SHP77 (cell line): Measurements from ENCODE around the gene PTPN13.
"Not testable (repeated sequence)": the region's sequence is repeated elsewhere in the genome, so short reads cannot be mapped to it uniquely, and the experiment has no call there.

Experiments used
- DNase-seq, 2 experiments: peaks; one replicate each; lab custom pipeline; 2025; lab: John Stamatoyannopoulos, UW

PTPN13 gene

DNA sequence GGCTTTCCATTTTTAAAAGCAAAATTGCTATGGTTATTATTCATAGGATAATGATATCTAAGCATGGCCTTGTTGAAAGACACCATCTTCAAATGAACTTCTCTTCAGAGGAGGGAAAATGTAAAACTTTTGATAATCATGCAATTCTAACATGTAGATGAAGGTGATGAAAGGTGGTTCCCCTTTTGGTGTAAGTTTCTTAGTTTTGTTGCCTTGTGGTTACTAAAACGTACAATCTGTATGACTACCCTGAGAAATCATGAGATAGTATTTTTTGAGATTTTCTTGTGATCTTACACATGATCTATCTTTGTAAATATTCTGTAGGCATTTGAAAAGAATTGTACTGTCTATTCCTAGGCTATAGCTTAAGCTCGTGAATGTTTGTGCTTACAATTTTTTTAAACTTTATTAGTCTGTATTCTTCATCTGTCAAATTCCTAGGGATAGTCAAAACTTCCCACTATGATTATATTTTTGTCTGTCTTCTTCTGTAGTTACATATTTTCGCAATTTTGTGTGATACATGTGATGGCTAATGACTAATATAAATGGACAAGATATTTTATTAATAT is 47.5 kb downstream of the PTPN13 start:
- no peak for DNase-seq

DNA sequence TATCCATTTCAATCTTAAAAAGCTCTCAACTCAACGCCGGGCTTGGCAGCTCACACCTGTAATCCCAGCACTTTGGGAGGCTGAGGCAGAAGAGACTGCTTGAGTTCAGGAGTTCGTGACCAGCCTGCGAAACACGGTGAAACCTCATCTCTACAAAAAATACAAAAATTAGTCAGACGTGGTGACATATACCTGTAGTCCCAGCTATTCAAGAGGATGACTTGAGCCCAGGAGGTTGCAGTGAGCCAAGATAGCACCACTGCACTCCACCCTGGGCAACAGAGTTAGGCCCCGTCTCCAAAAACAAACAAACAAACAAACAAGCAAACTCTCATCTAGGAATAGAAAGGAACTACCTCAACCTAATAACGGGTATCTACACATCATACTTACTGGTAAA is 50.8 kb downstream of the PTPN13 start:
- no peak for DNase-seq

DNA sequence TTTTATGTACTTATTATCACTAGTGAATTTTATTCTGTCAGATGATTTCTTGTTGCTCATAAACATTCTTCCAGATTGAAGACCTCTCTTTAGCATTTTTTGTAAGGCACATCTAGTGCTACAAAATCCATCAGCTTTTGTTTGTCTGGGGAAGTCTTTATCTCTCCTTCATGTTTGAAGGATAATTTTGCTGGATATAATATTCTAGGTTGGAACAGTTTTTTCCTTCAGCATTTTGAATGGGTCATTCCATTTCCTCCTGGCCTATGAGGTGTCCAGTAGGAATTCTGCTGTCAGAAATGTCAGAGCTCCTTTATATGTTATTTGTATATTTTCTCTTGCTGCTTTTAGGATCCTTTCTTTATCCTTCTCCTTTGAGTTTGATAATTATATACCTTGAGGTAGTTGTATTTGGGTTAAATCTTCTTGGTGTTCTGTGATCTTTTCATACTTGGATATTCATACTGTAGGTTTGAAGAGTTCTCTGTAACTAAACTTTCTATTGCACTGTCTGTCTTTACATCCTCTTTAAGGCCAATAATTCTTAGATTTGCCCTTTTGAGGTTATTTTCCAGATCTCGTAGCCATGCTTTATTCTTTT is 58.3 kb downstream of the PTPN13 start:
- DNase-seq: no peak

DNA sequence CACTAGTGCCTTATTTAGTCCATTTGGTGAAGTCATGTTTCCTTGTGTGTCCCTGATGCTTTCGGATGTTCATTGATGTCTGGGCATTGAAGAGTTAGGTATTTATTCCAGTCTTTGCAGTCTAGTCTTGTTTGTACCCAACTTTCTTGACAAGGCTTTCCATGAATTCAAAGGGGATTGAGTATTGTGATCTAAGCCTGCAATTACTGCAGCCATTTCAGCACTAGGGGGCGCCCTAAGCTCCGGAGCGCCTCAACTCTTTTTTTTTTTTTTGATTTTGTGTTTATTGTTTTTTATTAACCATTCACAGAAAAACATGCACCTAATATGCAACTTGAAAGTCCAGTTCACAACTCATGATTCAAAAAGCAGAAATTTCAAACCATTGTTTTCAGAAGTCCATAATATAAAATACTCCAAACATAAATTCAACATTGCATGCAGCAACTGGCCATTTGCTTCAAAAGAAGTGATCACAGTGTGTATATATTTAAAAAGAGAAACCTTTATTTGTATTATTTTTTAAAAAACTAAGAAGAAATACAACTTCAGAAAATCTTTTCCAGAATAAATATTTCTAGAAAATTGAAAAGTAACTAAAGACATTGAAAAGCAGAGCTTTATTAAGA is 59.2 kb downstream of the PTPN13 start:
- DNase-seq: no peak

- not testable (repeated sequence) for DNase-seq
Measured at GRCh38 chr4:86656781-86657180, 62.7 kb downstream of the PTPN13 start.

DNA sequence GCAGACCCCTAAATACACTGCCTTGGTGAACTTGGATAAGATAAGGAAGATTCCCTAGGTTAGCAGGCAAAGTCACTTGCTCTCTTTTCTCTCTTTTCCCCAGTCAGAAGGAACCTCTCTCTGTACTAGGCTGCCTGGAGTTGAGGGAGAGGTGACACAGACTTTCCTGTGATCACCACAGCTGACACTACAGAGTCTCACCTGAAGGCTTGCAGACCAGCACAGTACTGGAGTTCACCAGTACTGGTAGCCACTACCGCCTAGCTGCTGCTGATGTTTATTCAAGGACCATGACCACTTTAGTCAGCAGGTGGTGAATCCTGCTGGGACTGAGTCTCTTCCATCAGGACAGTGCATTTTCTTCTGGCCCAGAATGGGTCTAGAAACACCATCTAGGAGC is 63.3 kb downstream of the PTPN13 start:
- DNase-seq: no peak

DNA sequence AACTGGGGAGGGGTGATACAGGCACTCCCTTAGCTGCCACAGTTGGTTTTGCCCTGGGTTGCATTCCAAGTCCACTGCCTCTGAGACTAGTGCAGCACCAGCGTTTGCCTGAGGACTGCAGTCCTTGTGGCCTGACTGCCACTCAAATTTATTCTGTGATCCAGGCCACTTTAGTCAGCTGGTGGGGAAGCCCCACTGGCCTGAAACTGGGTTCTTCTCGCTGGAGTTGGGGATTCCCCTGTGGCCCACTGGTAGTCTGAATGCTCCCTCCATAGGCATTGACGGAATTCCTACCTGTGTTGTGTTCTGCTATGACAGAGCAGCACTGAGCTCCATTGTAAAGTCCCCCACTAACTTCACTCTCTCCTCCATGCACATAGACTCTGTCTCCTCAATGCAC is 63.8 kb downstream of the PTPN13 start:
- DNase-seq: no peak

- DNase-seq: no peak
Measured at GRCh38 chr4:86660401-86660800, 66.3 kb downstream of the PTPN13 start.

DNA sequence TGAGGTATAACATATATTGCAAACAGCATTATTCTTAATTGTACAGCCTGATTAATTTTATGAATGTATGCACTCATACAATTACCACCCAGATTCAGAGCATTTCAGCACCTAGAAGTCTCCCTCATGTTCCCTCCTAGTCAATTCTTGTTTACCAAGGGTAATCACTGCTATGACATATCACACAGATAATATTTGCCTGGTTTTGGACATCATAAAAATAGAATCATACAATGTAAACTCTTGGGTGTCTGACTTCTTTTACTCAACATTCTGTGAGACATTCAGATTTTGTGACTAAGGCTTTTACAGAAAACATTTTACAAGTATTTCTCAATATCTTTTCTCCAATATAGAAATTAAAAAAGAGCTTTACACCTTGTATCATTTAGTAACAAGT is 66.9 kb downstream of the PTPN13 start:
- no peak for DNase-seq

DNA sequence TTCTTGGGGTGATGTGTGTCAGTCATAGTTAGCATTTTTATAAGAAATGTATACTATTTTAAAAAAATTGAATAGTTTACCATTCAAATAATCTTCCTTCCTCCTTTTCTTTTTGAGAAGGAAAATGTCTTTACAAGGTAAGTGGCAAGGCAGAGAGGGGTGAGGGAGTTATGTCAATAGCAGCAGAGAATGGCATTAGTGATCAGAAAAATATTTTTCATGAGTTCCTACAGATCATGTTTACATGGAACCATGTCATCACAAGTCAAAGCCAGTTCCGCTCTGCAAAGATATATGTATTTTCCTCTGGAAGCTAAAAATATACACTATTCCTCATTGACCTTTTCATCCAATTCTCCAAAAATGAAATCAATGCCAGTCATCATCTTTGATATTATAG is 67.3 kb downstream of the PTPN13 start:
- no peak for DNase-seq

GRCh38 chr4:86664959-86665358 is 70.8 kb downstream of the PTPN13 start:
- DNase-seq: no peak

DNA sequence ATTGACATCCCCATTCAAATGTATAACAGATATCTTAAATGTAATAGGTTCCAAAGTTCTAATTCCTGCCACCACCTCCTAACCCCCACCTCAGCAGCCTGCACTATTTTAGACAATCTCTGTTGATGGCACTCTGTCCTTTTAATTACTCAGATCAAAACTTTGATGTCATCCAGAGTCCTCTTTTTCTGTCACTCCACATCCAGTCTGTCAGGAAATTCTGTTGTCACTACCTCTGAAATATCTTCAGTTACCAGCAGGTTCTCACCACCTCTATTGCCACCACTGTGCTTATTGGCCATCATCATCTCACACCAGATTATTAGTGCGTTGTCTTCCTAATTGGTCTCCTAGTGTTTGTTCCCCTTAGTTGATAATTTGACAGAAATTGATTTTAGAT is 76.2 kb downstream of the PTPN13 start:
- DNase-seq: no peak

GRCh38 chr4:86670756-86671155 is 76.6 kb downstream of the PTPN13 start:
- no peak for DNase-seq

DNA sequence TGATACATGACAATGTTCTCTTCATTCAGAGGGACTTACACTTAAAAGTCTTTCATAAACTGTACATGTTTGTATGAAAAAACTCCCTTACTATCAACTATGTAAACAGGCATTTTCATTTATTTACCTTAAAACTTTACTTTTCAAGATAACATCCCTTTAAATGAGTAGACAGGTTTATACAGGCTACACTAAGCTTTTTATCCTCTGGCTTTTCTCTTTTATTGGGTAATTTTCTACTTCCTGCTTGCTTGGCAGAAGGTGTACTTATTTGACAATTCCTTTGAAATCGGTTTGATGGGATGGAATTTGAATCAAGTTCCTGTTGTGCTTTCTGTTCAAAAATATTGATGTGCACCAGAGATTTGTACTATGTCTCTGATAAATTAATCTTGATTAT is 81.4 kb downstream of the PTPN13 start:
- DNase-seq: no peak

DNA sequence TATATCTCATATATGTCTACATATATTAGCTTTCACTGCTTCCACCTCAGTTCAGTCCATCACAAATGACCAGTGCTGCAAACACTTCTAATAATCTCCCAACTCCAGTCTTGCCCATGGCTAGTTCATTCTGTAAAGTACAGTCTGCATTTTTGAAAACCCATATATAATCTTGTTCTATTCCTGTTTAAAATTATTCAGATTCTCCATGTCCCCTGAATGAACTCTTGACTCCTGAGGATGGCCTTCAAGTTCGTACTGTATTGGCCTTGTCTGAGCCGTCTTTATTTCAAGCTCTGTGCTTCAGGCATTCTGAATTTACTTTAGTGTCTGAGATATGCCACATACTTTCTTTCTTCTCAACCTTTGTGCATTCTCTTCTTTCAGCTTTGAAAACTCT is 84.7 kb downstream of the PTPN13 start:
- DNase-seq: no peak

- no peak for DNase-seq
Measured at GRCh38 chr4:86679441-86679840, 85.3 kb downstream of the PTPN13 start.

DNA sequence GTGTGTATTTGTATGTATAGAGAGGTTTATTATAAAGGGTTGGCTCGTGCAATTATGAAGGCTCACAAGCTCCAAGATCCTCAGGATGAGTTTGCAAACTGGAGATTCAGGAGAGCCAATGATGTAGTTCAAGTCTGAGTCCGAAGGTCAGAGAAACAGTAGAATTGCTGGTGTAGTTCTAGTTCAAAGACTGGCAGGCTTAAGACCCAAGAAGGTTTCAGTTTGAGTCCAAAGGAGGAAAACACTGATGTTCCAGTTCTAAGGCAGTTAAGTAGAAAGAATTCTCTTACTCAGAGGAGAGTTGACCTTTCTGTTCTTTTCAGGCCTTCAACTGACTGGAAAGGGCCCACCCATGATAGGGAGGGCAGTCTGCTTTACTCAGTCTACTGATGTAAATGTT is 89.1 kb downstream of the PTPN13 start:
- no peak for DNase-seq

GRCh38 chr4:86683983-86684382 is 89.9 kb downstream of the PTPN13 start:
- no peak for DNase-seq

- DNase-seq: no peak
Measured at GRCh38 chr4:86685401-86685800, 91.3 kb downstream of the PTPN13 start.

DNA sequence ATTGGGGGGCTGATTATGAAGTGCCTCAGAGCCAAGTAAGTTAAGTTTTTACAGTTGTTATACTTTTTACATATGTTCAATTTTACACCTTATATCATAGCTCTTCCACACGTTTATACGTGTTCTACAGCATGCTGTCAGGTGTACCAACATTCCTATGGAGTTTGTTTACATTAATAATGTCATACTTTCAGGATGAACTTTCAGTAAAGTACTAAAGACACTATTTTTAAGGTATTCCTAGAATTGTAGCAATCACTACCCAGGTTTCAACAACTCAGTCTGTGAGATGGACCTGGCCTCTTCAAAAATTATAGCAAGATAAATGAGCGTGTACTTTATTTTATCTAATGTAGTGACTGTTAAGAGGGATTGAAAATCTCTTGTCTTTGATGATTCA is 92.6 kb downstream of the PTPN13 start:
- DNase-seq: no peak

DNA sequence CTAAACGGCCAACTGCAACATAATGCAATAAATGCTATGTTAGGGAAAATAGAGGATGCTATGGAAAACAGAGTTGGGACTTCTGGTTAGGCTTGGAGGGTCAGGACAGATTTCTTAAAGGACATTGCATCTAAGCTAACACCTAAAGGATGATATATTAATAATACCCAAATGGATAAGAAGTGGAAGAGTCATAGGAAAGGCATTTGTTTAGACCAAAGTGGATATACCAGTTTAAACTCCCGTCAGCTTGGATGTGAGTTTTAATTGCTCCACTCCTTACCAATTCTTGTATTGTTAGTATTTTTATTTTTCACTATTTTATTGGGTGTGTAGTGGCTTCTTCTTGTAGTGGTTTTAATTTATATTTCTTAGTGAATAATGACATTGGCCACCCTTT is 93.9 kb downstream of the PTPN13 start:
- no peak for DNase-seq

GRCh38 chr4:86704601-86705000 is 110.5 kb downstream of the PTPN13 start:
- no peak for DNase-seq

- no peak for DNase-seq
Measured at GRCh38 chr4:86706923-86707597, 112.9 kb downstream of the PTPN13 start.
